HuH-7.5 (cell line): Measurements from ENCODE around the gene MAPT.
"Not testable (repeated sequence)": the region's sequence is repeated elsewhere in the genome, so short reads cannot be mapped to it uniquely, and the experiment has no call there.

ENCODE experiments used
- DNase-seq: peaks from one replicate; pipeline ENCODE4 v3.0.0; 2011; ENCODE audit warnings: low spot score

Gene MAPT

GRCh38 chr17:45953561-45953960, 59.2 kb downstream of the MAPT start:
- DNase-seq = no peak

- no peak for DNase-seq
Observed at GRCh38 chr17:45954914-45955313, 60.6 kb downstream of the MAPT start.

DNA sequence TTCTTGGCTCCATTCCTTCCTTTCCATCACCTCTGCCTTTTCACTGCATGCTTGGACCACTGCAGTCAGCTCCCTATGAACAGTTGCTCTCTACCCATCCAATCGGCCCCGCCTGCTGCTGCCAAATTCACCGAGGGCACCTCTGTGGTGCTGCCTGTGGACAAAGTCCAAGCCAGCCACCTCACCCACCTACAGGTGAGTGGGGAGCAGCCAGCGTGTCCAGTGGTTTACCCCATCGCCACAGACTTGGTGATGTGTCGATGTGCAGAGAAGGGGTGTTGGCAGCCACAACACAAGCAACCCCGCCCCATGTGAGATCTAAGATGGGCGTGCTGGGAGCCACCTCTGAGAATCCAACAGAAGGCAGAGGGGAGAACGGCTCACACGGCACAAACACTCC, 61.0 kb downstream of the MAPT start:
- no peak for DNase-seq

DNA sequence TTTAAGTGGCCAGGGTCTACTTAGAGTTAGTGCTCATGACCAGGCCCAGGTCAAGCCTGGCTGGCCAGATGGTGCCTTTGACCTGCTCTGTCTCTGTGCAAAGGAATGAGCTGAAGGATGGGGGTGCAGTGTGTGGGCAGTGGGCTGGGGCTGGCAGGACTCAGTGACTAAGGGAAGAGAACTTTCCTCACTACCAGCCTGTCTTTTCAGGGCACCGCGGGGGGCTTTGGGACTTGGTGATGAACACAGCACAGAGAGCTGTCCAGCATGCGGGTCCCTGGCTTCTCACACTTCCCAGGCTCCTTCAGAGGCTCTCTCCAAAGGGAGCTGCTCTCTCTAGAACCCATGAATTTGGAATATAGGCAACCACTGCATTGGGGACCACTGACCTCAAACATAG, 61.7 kb downstream of the MAPT start:
- DNase-seq = no peak

DNA sequence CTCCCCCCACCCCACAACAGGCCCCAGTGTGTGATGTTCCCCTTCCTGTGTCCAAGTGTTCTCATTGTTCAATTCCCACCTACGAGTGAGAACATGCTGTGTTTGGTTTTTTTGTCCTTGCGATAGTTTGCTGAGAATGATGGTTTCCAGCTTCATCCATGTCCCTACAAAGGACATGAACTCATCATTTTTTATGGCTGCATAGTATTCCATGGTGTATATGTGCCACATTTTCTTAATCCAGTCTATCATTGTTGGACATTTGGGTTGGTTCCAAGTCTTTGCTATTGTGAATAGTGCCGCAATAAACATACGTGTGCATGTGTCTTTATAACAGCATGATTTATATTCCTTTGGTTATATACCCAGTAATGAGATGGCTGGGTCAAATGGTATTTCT, 62.4 kb downstream of the MAPT start:
- not testable (repeated sequence) for DNase-seq

- DNase-seq = no peak
Observed at GRCh38 chr17:45958307-45958706, 64.0 kb downstream of the MAPT start.

DNA sequence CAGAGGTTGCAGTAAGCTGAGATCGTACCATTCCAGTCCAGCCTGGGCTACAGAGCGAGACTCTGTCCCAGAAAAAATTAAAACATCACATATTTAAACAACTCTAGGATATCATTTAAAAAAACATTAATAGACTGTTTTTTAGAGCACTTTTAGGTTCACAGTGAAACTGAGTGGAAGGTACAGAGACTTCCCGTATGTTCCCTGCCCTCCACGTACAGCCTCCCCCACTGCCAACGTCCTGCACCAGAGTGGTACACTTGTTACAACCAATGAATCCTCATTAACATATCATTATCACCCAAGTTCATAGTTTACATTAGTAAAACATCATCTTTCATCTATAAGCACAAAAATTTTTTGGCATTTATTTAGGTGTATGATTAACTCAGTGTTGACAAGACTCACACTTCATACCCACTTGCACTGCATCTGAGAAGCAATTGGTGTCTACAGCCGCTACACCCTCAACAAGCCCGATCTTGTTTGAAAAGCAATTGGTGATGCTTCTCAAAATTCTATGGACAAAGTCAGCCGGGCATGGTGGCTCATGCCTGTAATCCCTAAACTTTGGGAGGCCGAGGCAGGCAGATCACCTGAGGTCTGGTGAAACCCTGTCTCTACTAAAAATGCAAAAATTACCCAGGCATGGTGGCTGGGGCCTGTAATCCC, 64.8 kb downstream of the MAPT start:
- DNase-seq = no peak

DNA sequence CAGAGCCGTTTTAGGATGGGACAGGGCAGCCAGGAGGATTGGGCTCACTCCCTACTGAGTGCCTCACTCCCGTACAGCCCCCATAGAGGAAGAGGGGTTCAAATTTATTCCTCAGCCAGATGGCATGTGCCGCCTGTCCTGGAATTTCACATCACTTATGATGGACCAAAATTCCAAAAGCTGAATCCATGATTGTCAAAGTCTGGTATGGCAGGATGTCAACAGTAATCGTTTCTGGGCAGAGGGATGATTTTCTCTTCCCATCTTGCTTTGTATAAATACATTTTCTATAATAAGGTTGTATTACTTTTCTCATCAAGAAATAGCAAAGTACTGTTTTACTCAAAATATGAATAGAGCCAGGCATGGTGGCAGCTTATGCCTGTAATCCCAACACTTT, 66.0 kb downstream of the MAPT start:
- no peak for DNase-seq

DNA sequence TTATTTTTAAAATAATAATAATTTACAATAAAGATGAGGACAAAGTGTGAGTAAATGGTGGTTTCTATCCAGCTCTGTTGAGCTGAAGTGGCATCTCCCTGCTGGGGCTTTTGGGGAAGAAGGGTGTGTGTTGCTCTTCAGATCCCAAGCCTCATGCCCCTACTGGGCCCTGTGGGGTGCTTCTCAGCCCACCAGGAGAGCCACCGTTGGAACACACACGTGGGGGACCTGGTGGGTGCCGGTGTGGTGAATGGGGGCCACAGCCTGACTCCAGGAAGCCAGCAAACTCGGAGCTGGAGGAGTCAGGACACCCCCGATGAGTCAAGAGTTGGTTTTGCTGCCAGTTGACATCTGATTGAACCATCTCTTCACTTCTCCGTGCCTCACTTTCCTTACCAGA, 66.9 kb downstream of the MAPT start:
- DNase-seq = no peak

DNA sequence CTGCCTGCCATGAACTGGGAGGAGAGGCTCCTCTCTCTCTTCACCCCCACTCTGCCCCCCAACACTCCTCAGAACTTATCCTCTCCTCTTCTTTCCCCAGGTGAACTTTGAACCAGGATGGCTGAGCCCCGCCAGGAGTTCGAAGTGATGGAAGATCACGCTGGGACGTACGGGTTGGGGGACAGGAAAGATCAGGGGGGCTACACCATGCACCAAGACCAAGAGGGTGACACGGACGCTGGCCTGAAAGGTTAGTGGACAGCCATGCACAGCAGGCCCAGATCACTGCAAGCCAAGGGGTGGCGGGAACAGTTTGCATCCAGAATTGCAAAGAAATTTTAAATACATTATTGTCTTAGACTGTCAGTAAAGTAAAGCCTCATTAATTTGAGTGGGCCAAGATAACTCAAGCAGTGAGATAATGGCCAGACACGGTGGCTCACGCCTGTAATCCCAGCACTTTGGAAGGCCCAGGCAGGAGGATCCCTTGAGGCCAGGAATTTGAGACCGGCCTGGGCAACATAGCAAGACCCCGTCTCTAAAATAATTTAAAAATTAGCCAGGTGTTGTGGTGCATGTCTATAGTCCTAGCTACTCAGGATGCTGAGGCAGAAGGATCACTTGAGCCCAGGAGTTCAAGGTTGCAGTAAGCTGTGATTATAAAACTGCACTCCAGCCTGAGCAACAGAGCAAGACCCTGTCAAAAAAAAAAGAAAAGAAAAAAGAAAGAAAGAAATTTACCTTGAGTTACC, 68.0 kb downstream of the MAPT start:
- DNase-seq = no peak

DNA sequence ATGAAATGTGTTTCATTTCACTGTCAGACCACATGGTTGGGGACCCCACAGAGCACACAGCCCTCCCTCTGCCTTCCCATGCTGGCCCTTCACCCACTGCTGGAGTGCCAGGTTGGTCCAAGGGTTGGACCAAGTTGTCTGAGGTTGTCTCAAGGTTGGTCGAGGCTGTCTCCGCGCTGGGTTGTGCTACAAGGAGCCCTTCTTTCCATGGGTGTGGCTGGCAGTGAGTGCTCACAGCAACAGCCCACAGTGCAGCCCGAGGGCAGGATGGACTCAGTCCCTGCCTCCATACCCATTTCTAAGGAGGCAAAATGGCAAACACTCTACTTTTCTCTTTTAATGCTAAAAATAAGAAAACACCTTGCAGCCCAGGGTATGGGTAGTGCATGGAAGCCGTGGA, 68.9 kb downstream of the MAPT start:
- DNase-seq = no peak

DNA sequence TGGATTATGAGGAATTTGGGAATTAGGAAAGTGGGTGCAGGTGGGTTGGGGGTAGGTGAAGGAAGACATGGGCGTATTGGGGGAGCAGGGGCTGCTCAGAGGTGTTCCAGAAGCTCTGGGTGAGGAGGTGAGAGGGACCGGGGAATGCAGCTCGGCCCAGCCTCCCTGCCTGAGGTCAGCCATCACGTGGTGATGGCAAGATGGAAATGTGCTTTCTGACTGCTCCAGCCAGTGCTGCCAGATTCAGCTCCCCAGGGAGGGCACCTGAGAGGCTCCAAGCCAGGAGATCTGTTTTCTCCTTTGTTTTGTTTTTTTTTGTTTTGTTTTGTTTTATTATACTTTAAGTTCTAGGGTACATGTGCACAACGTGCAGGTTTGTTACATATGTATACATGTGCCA, 69.5 kb downstream of the MAPT start:
- no peak for DNase-seq

DNA sequence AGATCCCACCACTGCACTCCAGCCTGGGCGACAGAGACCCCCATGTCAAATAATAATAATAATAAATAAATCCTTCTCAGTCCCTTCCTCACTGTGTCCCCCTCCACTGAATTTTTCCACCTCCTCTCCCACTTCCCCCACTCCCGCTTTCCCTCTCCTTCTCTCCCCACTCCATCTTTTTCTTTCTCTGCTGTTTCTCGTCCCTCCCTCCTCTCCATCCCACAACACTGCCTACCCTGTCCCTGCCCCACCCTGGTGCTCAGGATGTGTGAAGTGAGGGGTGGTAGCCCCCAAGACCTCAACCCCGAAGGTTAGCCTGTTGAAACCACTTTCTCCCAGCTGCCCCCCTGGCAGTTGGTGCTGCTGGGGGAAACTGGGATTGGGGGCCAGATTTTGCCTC, 70.3 kb downstream of the MAPT start:
- no peak for DNase-seq

GRCh38 chr17:45965812-45966211, 71.5 kb downstream of the MAPT start:
- no peak for DNase-seq

GRCh38 chr17:45966606-45967280, 72.4 kb downstream of the MAPT start:
- DNase-seq = no peak

GRCh38 chr17:45967378-45967777, 73.0 kb downstream of the MAPT start:
- DNase-seq = no peak

GRCh38 chr17:45968732-45969131, 74.4 kb downstream of the MAPT start:
- no peak for DNase-seq

GRCh38 chr17:45969726-45970125, 75.4 kb downstream of the MAPT start:
- DNase-seq = no peak

DNA sequence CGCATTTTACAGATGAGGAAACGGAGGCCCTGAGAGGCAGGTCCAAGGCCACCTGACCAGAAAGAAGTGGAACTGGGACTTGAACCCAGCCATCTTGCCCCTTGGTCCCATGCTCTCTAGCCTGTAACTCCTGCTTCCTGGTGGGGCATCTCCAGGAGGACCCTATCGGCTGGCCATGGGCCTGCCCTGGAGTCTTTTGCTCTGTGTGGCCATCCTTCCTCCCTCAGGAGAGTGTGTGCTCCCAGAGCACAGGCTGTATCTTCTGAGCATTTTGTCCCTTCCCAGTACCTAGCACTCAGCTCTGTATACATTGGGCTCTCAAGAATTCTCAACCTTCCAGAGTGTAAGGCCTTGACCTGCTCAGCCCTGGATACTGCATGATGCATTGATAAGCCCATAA, 76.3 kb downstream of the MAPT start:
- DNase-seq = no peak

DNA sequence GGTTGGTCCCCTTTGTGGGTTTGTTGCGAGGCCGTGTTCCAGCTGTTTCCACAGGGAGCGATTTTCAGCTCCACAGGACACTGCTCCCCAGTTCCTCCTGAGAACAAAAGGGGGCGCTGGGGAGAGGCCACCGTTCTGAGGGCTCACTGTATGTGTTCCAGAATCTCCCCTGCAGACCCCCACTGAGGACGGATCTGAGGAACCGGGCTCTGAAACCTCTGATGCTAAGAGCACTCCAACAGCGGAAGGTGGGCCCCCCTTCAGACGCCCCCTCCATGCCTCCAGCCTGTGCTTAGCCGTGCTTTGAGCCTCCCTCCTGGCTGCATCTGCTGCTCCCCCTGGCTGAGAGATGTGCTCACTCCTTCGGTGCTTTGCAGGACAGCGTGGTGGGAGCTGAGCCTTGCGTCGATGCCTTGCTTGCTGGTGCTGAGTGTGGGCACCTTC, 77.4 kb downstream of the MAPT start:
- DNase-seq = no peak

GRCh38 chr17:45972531-45972930, 78.2 kb downstream of the MAPT start:
- DNase-seq = no peak

DNA sequence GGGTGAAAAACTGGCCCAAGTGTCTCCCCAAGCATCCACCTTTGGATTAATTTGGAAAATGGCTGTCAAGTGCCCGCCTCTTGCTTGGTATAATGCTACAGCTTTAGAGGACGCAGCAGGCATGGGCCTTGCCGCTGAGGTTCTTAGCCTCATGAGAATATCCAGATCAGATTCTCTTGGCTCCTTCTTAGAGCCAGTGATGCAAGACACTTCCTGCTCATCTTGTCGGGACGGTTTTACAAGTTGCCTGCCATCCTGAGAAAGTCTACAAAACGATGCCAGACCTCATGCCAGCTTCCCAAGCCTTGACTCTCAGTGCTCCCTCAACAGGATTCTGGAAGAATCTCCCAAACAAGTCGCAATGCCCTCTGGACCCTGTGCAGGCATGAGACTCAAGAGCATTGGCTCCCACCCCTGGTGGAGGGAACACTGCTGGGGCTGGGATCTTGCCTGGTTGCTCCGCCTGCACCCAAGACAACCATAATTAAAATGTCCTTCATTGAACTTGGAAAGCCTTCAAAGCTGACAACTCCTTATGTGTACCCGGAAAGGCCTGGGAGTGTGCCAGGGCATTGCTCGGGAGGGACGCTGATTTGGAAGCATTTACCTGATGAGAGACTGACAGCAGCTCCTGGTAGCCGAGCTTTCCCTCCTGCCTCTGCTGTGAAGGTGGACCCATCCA, 78.9 kb downstream of the MAPT start:
- no peak for DNase-seq
